Measurements from ENCODE around the gene ARHGEF12.

DNA sequence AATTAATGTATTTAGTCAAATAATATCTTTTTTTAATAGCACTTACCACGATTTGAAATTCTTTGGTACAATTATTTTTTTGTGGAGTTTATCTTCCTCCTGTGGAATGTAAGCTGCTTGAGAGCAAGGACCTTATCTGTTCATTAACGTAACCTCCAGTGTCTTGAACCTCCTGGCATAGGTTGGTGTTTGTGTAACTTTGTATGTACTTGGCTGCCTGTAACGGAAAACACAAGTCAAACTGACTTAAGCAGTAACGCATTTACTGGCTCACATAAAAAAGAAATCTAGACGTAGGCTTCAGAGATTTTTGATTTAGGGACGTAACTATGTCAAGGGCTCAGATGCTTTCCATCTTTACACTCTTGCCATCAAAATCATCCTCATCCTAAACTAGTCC is 56.1 kb downstream of the ARHGEF12 start:
- TF ChIP-seq GATA2 (IDR thresholded peaks at IDR 0.05; ENCODE audit: low read depth, low read length) (no peak), GATA3 (IDR thresholded peaks at IDR 0.05; ENCODE audit: low read depth, low read length) (no peak)

Data from SH-SY5Y (cell line).